ENCODE data around the gene RPS28. TPM values are rescaled to one million over a fixed set of nuclear protein-coding genes. Genes with fewer than 3 reads are reported as not detected.

The RPS28 gene
- total RNA-seq, 8 experiments from 2014 or later: 550 to 1,110 (median 1,001) TPM

Other genes starting within 250 kb of the RPS28 start
- 1 to 10 TPM in 5 of 8 experiments, under 1 TPM in 1, not detected in 2; 0.07 to 4.8 (median 3.6) TPM for gene FBN3, start 171.9 kb upstream of the RPS28 start, total RNA-seq
- gene CERS4, start 112.1 kb upstream of the RPS28 start, total RNA-seq: 10 to 100 TPM in 7 of 8 experiments, 1 to 10 TPM in 1; 3.2 to 55.1 (median 35.8) TPM
- 100 to 1,000 TPM in 1 of 8 experiments, 10 to 100 TPM in 7; 20.9 to 109 (median 41.8) TPM for gene CD320, start 13.1 kb upstream of the RPS28 start, total RNA-seq
- gene NDUFA7, start 121 bp upstream of the RPS28 start, total RNA-seq: 100 to 1,000 TPM; 129 to 183 (median 162) TPM
- 1 to 10 TPM in 4 of 8 experiments, under 1 TPM in 3, not detected in 1; 0.08 to 3.4 (median 1.1) TPM for gene KANK3, start 21.8 kb downstream of the RPS28 start, total RNA-seq
- gene ANGPTL4, start 42.7 kb downstream of the RPS28 start, total RNA-seq: 1 to 10 TPM in 3 of 8 experiments, under 1 TPM in 4, not detected in 1; 0.38 to 4.6 (median 0.90) TPM
- gene RAB11B, start 68.9 kb downstream of the RPS28 start, total RNA-seq: 10 to 100 TPM; 16.7 to 72.4 (median 43.7) TPM
- gene MARCHF2, start 91.8 kb downstream of the RPS28 start, total RNA-seq: 10 to 100 TPM; 10.4 to 38.4 (median 19.4) TPM
- gene HNRNPM, start 123.5 kb downstream of the RPS28 start, total RNA-seq: 100 to 1,000 TPM in 3 of 8 experiments, 10 to 100 TPM in 5; 44.2 to 280 (median 73.5) TPM
- gene PRAM1, start 181.1 kb downstream of the RPS28 start, total RNA-seq: 1 to 10 TPM in 1 of 8 experiments, under 1 TPM in 7; 0.18 to 1.4 (median 0.31) TPM
- gene ZNF414, start 192.7 kb downstream of the RPS28 start, total RNA-seq: 10 to 100 TPM in 5 of 8 experiments, 1 to 10 TPM in 3; 2.3 to 14.5 (median 11.1) TPM